ENCODE measurements around the gene CHST11.

The CHST11 gene

DNA sequence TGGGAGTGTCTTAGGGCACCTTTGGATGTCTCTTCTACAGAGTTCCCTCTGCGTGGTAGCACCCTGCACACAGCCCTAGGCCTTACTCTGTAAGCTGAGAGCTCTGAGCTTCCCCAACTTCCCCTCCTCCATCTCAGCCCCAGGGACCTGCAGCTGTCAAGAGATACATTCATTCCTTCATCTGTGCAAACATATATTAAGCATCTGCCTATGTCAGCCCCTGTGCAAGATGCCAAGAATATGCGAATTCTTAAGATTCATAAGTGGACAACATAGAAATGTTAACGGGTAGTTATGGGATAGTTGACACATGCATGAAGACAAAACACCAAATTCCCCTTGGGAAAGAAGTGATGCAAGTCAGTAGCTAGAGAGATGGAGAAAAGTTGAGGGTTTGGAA lies 310.5 kb downstream of the CHST11 start:
- DNase-seq (ENCODE audit: low read depth): no peak
- no peak overlapping the region for H3K4me3 ChIP-seq (ENCODE audit: control insufficient read depth, low read depth, low read length)
- TF ChIP-seq, protein P1, sequence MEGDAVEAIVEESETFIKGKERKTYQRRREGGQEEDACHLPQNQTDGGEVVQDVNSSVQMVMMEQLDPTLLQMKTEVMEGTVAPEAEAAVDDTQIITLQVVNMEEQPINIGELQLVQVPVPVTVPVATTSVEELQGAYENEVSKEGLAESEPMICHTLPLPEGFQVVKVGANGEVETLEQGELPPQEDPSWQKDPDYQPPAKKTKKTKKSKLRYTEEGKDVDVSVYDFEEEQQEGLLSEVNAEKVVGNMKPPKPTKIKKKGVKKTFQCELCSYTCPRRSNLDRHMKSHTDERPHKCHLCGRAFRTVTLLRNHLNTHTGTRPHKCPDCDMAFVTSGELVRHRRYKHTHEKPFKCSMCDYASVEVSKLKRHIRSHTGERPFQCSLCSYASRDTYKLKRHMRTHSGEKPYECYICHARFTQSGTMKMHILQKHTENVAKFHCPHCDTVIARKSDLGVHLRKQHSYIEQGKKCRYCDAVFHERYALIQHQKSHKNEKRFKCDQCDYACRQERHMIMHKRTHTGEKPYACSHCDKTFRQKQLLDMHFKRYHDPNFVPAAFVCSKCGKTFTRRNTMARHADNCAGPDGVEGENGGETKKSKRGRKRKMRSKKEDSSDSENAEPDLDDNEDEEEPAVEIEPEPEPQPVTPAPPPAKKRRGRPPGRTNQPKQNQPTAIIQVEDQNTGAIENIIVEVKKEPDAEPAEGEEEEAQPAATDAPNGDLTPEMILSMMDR (IDR thresholded peaks at IDR 0.05; ENCODE audit: control insufficient read depth, insufficient read depth, low read depth, low read length, missing control alignments): no peak

GRCh38 chr12:104768033-104768432 lies 311.3 kb downstream of the CHST11 start:
- no peak overlapping the region for H3K4me3 ChIP-seq (ENCODE audit: control insufficient read depth, low read depth, low read length)
- TF ChIP-seq, protein P1 (IDR thresholded peaks at IDR 0.05; ENCODE audit: control insufficient read depth, insufficient read depth, low read depth, low read length, missing control alignments): no peak
- DNase-seq (ENCODE audit: low read depth): no peak

- H3K4me3 ChIP-seq (ENCODE audit: control insufficient read depth, low read depth, low read length): no peak overlapping the region
- TF ChIP-seq, protein P1 (IDR thresholded peaks at IDR 0.05; ENCODE audit: control insufficient read depth, insufficient read depth, low read depth, low read length, missing control alignments): no peak
- DNase-seq (ENCODE audit: low read depth): no peak
These were observed 312.4 kb downstream of the CHST11 start for GRCh38 chr12:104769144-104769561.

DNA sequence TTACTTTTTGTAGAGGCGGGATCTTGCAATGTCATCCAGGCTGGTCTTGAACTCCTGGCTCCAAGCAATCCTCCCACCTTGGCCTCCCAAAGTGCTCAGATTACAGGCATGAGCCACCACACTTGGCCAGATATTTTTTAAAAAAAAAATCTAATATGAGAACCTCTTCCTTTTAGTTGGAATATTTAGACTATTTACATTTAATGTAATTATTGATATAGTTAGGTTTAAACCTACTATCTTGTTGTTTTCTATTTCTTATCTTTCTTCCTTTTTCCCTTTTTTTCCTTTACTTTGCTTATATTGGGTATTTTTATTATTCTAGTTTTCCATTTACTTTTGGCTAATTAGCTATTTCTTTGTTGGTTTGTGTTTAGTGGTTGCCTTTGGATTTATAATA lies 315.6 kb downstream of the CHST11 start:
- TF ChIP-seq, protein P1 (IDR thresholded peaks at IDR 0.05; ENCODE audit: control insufficient read depth, insufficient read depth, low read depth, low read length, missing control alignments): no peak
- no peak overlapping the region for H3K4me3 ChIP-seq (ENCODE audit: control insufficient read depth, low read depth, low read length)
- DNase-seq (ENCODE audit: low read depth): no peak

GRCh38 chr12:104775731-104776231 lies 319.0 kb downstream of the CHST11 start:
- DNase-seq (ENCODE audit: low read depth): no peak
- TF ChIP-seq, protein P1 (IDR thresholded peaks at IDR 0.05; ENCODE audit: control insufficient read depth, insufficient read depth, low read depth, low read length, missing control alignments): no peak
- H3K4me3 ChIP-seq (ENCODE audit: control insufficient read depth, low read depth, low read length): no peak overlapping the region

GRCh38 chr12:104779134-104779533 lies 322.4 kb downstream of the CHST11 start:
- no peak for DNase-seq (ENCODE audit: low read depth)
- TF ChIP-seq, protein P1 (IDR thresholded peaks at IDR 0.05; ENCODE audit: control insufficient read depth, insufficient read depth, low read depth, low read length, missing control alignments): no peak
- no peak overlapping the region for H3K4me3 ChIP-seq (ENCODE audit: control insufficient read depth, low read depth, low read length)

DNA sequence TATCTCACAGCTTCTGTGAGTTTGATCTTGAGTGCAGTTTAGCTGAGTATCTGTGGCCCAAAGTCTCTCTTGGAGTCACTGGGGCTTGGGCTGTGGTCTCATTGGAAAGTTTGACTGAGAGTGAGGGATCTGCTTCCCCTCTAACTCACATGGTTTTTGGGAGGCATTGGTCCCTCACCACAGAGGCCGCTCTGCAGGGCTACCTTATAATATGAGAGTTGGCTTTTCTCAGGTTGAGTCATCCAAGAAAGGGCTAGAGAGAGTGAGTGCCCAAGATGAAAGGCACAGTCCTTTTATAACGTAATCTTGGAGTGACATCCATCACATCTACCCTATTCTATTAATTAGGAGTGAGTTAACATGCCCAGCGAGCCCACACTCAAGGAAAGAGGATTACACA lies 325.5 kb downstream of the CHST11 start:
- DNase-seq (ENCODE audit: low read depth): no peak
- no peak overlapping the region for H3K4me3 ChIP-seq (ENCODE audit: control insufficient read depth, low read depth, low read length)
- TF ChIP-seq, protein P1 (IDR thresholded peaks at IDR 0.05; ENCODE audit: control insufficient read depth, insufficient read depth, low read depth, low read length, missing control alignments): no peak
